ENCODE measurements around the gene ADGRL1. TPM values are rescaled to one million over a fixed set of nuclear protein-coding genes. Genes with fewer than 3 reads are reported as not detected.
"Not testable (repeated sequence)": the region's sequence is repeated elsewhere in the genome, so short reads cannot be mapped to it uniquely, and the experiment has no call there.

The ADGRL1 gene
- total RNA-seq, 2 donors from 2014 or later, result 70.8 to 82.6 TPM

DNA sequence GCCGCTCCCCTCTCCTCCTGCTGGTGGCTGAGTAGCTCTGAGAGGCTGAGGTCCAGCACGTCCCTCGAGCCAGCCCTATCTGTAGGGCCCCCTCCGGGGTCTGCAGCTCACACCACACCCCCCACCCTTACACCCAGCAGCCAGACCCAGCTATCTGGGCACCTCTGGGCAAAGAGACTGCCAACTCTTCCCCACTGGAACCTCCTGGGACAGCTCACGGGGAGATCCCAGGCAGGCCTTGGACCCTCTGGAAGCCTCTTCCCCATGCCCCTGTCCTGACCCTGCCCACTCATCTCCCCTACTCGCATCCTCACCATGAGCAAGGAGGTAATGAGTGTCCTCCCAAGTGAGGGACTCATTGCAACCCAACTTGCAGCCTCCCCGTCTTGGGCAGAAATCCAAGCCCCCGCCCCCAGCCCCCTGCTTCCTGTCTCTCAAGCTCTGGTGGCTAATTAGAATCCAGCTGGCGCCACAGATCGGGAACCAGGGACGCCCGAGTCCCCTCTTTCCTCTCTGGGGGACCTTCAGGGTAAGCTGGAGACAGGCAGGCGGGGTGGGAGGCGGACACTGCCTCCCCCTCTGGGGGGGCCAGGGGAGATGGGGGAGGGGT lies 22.1 kb downstream of the ADGRL1 start:
- Mint-ChIP-seq H3K9me3 (no peaks in the 10 kb centered on the region), H3K27ac (no peak overlapping the region), H3K36me3 (ENCODE audit: low read depth) (peaks cover 7% of the 10 kb centered on the region), H3K4me1 (no peaks in the 10 kb centered on the region), H3K4me3 (no peak overlapping the region), H3K27me3 (ENCODE audit: insufficient read depth) (no peaks in the 10 kb centered on the region)
- Histone ChIP-seq H3K4me3 (ENCODE audit: low read length) (no peak overlapping the region), H3K27ac (ENCODE audit: low read depth, low read length) (no peak overlapping the region), H3K27me3 (ENCODE audit: control insufficient read depth, insufficient read depth, low read length, poor library complexity, severe bottlenecking) (no peaks in the 10 kb centered on the region), H3K36me3 (ENCODE audit: control insufficient read depth, insufficient read depth, low read length) (no peaks in the 10 kb centered on the region), H3K9ac (ENCODE audit: extremely low read depth, low read length, poor library complexity, severe bottlenecking) (no peak overlapping the region), H3K4me1 (ENCODE audit: control insufficient read depth, insufficient read depth, low read length) (no peaks in the 10 kb centered on the region), H3K9me3 (ENCODE audit: control insufficient read depth, low read length) (no peaks in the 10 kb centered on the region)
- WGBS, 2 experiments (ENCODE audit: insufficient coverage in 1 of 2, insufficient read length in 1 of 2), result 87 to 91% methylated on average over 3 to 12 of the region's 14 CpGs
- DNase-seq, result no peak
- TF ChIP-seq, protein P1, sequence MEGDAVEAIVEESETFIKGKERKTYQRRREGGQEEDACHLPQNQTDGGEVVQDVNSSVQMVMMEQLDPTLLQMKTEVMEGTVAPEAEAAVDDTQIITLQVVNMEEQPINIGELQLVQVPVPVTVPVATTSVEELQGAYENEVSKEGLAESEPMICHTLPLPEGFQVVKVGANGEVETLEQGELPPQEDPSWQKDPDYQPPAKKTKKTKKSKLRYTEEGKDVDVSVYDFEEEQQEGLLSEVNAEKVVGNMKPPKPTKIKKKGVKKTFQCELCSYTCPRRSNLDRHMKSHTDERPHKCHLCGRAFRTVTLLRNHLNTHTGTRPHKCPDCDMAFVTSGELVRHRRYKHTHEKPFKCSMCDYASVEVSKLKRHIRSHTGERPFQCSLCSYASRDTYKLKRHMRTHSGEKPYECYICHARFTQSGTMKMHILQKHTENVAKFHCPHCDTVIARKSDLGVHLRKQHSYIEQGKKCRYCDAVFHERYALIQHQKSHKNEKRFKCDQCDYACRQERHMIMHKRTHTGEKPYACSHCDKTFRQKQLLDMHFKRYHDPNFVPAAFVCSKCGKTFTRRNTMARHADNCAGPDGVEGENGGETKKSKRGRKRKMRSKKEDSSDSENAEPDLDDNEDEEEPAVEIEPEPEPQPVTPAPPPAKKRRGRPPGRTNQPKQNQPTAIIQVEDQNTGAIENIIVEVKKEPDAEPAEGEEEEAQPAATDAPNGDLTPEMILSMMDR (conservative IDR thresholded peaks at IDR 0.05), result no peak

DNA sequence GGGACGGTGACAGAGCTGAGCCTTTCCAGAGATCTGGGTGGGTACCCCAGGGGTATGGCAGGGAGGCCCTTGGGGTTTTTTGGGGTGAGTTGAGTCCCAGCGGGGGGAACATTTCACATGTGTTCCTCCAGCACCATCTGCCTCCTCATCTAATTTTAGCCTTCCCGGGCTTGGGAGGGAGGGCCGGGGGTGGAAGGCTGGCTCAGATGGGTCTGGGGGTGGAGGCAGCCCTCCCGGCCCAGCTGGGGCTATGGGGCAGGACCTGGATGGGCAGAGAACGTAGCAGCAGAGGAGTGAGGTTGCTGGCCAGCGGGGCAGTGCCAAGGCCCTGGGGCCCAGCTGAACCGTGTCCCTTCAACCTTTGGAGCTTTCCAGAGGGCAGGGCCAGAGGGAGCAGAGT lies 23.5 kb downstream of the ADGRL1 start:
- no peaks in the 10 kb centered on the region for H3K4me1 ChIP-seq (ENCODE audit: control insufficient read depth, insufficient read depth, low read length)

DNA sequence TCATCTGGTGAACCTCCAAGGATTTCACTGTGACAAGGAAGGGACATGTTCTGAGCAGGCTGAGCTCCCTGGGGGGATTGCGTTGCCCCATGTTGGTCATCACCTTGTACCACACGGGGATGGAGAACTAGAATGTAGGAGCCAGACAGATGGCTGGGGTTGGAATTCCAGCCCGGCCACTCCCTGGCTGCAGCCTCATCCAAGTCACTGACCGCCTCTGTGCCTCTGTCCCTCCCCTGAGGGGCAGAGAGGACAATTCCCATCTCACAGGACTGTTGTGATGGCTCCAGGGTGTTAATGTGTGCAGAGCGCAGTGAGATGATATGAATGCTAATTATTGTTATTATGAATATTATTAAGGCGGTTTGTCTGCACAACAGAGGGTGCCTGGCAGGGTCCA lies 24.1 kb downstream of the ADGRL1 start:
- 91 to 93% methylated on average over 4 to 6 of the region's 6 CpGs for WGBS, 2 experiments (ENCODE audit: insufficient coverage in 1 of 2, insufficient read length in 1 of 2)
- no peaks in the 10 kb centered on the region for H3K9me3 Mint-ChIP-seq
- no peak overlapping the region for H3K4me3 Mint-ChIP-seq
- no peak overlapping the region for H3K9ac ChIP-seq (ENCODE audit: extremely low read depth, low read length, poor library complexity, severe bottlenecking)
- H3K27ac Mint-ChIP-seq, result no peak overlapping the region
- no peaks in the 10 kb centered on the region for H3K27me3 Mint-ChIP-seq (ENCODE audit: insufficient read depth)
- H3K9me3 ChIP-seq (ENCODE audit: control insufficient read depth, low read length), result no peaks in the 10 kb centered on the region
- no peak for DNase-seq
- no peaks in the 10 kb centered on the region for H3K4me1 Mint-ChIP-seq
- H3K27me3 ChIP-seq (ENCODE audit: control insufficient read depth, insufficient read depth, low read length, poor library complexity, severe bottlenecking), result no peaks in the 10 kb centered on the region
- TF ChIP-seq, protein P1 (conservative IDR thresholded peaks at IDR 0.05), result no peak
- peak overlapping the region; percentile 49 for H3K27ac ChIP-seq (ENCODE audit: low read depth, low read length)
- peaks cover 19% of the 10 kb centered on the region for H3K36me3 Mint-ChIP-seq (ENCODE audit: low read depth)
- no peak overlapping the region for H3K4me3 ChIP-seq (ENCODE audit: low read length)
- peaks cover 10% of the 10 kb centered on the region for H3K36me3 ChIP-seq (ENCODE audit: control insufficient read depth, insufficient read depth, low read length)
- no peaks in the 10 kb centered on the region for H3K4me1 ChIP-seq (ENCODE audit: control insufficient read depth, insufficient read depth, low read length)

More for the DNA sequence above, 23.5 kb downstream of the ADGRL1 start:
- no peak overlapping the region for H3K4me3 Mint-ChIP-seq
- no peak overlapping the region for H3K4me3 ChIP-seq (ENCODE audit: low read length)
- no peaks in the 10 kb centered on the region for H3K27me3 ChIP-seq (ENCODE audit: control insufficient read depth, insufficient read depth, low read length, poor library complexity, severe bottlenecking)
- no peaks in the 10 kb centered on the region for H3K9me3 Mint-ChIP-seq
- no peak overlapping the region for H3K9ac ChIP-seq (ENCODE audit: extremely low read depth, low read length, poor library complexity, severe bottlenecking)
- H3K9me3 ChIP-seq (ENCODE audit: control insufficient read depth, low read length), result no peaks in the 10 kb centered on the region
- DNase-seq, result no peak
- TF ChIP-seq, protein P1 (conservative IDR thresholded peaks at IDR 0.05), result no peak
- peaks cover 5% of the 10 kb centered on the region for H3K36me3 ChIP-seq (ENCODE audit: control insufficient read depth, insufficient read depth, low read length)
- H3K27me3 Mint-ChIP-seq (ENCODE audit: insufficient read depth), result no peaks in the 10 kb centered on the region
- H3K36me3 Mint-ChIP-seq (ENCODE audit: low read depth), result peaks cover 13% of the 10 kb centered on the region
- no peak overlapping the region for H3K27ac Mint-ChIP-seq
- H3K4me1 Mint-ChIP-seq, result no peaks in the 10 kb centered on the region
- no peak overlapping the region for H3K27ac ChIP-seq (ENCODE audit: low read depth, low read length)
- WGBS, 2 experiments (ENCODE audit: insufficient coverage in 1 of 2, insufficient read length in 1 of 2), result 90 to 98% methylated on average over 5 to 8 of the region's 8 CpGs

DNA sequence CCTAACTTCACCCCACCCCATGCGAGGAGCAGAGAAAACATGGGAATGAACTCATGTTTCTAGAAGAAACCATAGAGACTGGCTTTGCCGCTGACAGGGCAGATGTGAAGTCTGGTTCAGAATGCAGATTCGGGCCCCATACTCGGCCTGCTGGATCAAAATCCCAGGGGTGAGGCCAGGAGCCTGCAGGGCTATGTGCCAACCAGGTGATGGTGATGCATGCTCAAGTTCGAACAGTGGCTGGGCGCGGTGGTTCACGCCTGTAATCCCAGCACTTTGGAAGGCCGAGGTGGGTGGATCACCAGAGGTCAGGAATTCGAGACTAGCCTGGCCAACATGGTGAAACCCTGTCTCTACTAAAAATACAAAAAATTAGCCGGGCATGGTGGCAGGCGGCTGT lies 24.8 kb downstream of the ADGRL1 start:
- 95 to 100% methylated on average over 8 to 12 of the region's 12 CpGs for WGBS, 2 experiments (ENCODE audit: insufficient coverage in 1 of 2, insufficient read length in 1 of 2)
- not testable (repeated sequence) for H3K4me1 Mint-ChIP-seq
- H3K36me3 Mint-ChIP-seq (ENCODE audit: low read depth), result peaks cover 20% of the 10 kb centered on the region

More for the DNA sequence above, 24.8 kb downstream of the ADGRL1 start:
- not testable (repeated sequence) for H3K9me3 ChIP-seq (ENCODE audit: control insufficient read depth, low read length); H3K4me1 ChIP-seq (ENCODE audit: control insufficient read depth, insufficient read depth, low read length); H3K27me3 Mint-ChIP-seq (ENCODE audit: insufficient read depth); H3K4me3 ChIP-seq (ENCODE audit: low read length); H3K9me3 Mint-ChIP-seq; DNase-seq; H3K27ac ChIP-seq (ENCODE audit: low read depth, low read length); H3K27ac Mint-ChIP-seq; H3K9ac ChIP-seq (ENCODE audit: extremely low read depth, low read length, poor library complexity, severe bottlenecking); H3K27me3 ChIP-seq (ENCODE audit: control insufficient read depth, insufficient read depth, low read length, poor library complexity, severe bottlenecking); H3K4me3 Mint-ChIP-seq
- peaks cover 16% of the 10 kb centered on the region for H3K36me3 ChIP-seq (ENCODE audit: control insufficient read depth, insufficient read depth, low read length)

Measured in endodermal cell (in vitro differentiated cells).